Measurements from ENCODE around the gene BTBD2. TPM values are rescaled to one million over a fixed set of nuclear protein-coding genes. Genes with fewer than 3 reads are reported as not detected.
A peak's percentile ranks its signal among the peaks of the same experiment; 100 is the strongest.

BTBD2 gene
- total and polyA plus RNA-seq, 2 experiments from 2014 or later: 23.8 to 130 TPM

DNA sequence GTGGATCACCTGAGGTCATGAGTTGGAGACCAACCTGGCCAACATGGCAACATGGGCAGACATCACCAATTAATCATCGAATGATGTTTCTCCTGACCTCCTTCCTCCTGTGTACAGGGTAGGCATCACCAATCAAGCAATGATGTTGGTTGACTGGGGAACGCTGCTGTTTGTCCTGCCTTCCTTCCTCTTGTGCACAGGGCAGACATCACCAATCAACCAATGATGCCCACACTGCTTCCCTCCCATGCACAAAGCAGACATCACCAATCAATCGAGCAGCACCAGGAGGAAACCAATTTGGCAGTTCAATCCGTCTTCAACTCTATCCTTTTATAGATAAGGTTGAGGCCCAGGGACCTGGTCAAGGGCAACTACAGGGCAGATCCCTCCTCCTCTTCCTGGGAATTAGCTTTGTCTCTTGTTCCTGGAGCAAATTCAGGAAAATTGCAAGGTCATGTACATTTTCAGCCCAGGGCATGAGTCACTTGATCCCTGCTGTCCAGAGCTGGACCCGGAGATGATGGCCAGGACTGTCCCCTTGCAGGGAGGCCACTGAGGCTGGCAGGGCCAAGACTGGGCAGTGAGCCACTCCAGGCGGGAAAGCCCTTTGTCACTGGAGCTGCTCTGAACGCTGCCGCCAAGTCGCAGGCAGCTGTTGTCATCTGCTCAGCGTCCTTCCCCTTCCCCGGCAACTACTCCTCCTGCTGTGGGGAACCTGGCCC, 79.9 kb downstream of the BTBD2 start:
- peak; percentile 63 for DNase-seq (ENCODE audit: low spot score)
- Histone ChIP-seq H3F3A (replicated peaks; ENCODE audit: low read depth) (peaks cover 10% of the 10 kb centered on the region), H3K4me1 (ENCODE audit: insufficient read depth) (peaks cover 8% of the 10 kb centered on the region; the same call in 1 of the 2 replicates), H2AFZ (no peak overlapping the region), H3K79me2 (replicated peaks; ENCODE audit: insufficient read depth) (no peaks in the 10 kb centered on the region), H3K4me3 (no peak overlapping the region), H3K9me2 (ENCODE audit: insufficient read depth) (no peaks in the 10 kb centered on the region), H3K27me3 (ENCODE audit: insufficient read depth) (peaks cover 5% of the 10 kb centered on the region; the same call in 1 of the 2 replicates), H3K36me3 (ENCODE audit: insufficient read depth) (no peaks in the 10 kb centered on the region), H4K20me1 (replicated peaks; ENCODE audit: insufficient read depth) (no peaks in the 10 kb centered on the region; the same call in 1 of the 2 replicates), H3K4me2 (no peak overlapping the region), H3K27ac (ENCODE audit: low read depth) (no peak overlapping the region)
- TF ChIP-seq STAT1 (IDR thresholded peaks at IDR 0.05; ENCODE audit: unreplicated experiment): no peak
- no peak for TF ChIP-seq ZNF331 (CRISPR knock-in tag; IDR thresholded peaks at IDR 0.05; ENCODE audit: low read depth)
- no peak for TF ChIP-seq EZH2phosphoT487 (IDR thresholded peaks at IDR 0.05; ENCODE audit: unreplicated experiment)
- TF ChIP-seq, protein P1, sequence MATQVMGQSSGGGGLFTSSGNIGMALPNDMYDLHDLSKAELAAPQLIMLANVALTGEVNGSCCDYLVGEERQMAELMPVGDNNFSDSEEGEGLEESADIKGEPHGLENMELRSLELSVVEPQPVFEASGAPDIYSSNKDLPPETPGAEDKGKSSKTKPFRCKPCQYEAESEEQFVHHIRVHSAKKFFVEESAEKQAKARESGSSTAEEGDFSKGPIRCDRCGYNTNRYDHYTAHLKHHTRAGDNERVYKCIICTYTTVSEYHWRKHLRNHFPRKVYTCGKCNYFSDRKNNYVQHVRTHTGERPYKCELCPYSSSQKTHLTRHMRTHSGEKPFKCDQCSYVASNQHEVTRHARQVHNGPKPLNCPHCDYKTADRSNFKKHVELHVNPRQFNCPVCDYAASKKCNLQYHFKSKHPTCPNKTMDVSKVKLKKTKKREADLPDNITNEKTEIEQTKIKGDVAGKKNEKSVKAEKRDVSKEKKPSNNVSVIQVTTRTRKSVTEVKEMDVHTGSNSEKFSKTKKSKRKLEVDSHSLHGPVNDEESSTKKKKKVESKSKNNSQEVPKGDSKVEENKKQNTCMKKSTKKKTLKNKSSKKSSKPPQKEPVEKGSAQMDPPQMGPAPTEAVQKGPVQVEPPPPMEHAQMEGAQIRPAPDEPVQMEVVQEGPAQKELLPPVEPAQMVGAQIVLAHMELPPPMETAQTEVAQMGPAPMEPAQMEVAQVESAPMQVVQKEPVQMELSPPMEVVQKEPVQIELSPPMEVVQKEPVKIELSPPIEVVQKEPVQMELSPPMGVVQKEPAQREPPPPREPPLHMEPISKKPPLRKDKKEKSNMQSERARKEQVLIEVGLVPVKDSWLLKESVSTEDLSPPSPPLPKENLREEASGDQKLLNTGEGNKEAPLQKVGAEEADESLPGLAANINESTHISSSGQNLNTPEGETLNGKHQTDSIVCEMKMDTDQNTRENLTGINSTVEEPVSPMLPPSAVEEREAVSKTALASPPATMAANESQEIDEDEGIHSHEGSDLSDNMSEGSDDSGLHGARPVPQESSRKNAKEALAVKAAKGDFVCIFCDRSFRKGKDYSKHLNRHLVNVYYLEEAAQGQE (IDR thresholded peaks at IDR 0.05; ENCODE audit: unreplicated experiment): no peak
- TF ChIP-seq, protein P2, sequence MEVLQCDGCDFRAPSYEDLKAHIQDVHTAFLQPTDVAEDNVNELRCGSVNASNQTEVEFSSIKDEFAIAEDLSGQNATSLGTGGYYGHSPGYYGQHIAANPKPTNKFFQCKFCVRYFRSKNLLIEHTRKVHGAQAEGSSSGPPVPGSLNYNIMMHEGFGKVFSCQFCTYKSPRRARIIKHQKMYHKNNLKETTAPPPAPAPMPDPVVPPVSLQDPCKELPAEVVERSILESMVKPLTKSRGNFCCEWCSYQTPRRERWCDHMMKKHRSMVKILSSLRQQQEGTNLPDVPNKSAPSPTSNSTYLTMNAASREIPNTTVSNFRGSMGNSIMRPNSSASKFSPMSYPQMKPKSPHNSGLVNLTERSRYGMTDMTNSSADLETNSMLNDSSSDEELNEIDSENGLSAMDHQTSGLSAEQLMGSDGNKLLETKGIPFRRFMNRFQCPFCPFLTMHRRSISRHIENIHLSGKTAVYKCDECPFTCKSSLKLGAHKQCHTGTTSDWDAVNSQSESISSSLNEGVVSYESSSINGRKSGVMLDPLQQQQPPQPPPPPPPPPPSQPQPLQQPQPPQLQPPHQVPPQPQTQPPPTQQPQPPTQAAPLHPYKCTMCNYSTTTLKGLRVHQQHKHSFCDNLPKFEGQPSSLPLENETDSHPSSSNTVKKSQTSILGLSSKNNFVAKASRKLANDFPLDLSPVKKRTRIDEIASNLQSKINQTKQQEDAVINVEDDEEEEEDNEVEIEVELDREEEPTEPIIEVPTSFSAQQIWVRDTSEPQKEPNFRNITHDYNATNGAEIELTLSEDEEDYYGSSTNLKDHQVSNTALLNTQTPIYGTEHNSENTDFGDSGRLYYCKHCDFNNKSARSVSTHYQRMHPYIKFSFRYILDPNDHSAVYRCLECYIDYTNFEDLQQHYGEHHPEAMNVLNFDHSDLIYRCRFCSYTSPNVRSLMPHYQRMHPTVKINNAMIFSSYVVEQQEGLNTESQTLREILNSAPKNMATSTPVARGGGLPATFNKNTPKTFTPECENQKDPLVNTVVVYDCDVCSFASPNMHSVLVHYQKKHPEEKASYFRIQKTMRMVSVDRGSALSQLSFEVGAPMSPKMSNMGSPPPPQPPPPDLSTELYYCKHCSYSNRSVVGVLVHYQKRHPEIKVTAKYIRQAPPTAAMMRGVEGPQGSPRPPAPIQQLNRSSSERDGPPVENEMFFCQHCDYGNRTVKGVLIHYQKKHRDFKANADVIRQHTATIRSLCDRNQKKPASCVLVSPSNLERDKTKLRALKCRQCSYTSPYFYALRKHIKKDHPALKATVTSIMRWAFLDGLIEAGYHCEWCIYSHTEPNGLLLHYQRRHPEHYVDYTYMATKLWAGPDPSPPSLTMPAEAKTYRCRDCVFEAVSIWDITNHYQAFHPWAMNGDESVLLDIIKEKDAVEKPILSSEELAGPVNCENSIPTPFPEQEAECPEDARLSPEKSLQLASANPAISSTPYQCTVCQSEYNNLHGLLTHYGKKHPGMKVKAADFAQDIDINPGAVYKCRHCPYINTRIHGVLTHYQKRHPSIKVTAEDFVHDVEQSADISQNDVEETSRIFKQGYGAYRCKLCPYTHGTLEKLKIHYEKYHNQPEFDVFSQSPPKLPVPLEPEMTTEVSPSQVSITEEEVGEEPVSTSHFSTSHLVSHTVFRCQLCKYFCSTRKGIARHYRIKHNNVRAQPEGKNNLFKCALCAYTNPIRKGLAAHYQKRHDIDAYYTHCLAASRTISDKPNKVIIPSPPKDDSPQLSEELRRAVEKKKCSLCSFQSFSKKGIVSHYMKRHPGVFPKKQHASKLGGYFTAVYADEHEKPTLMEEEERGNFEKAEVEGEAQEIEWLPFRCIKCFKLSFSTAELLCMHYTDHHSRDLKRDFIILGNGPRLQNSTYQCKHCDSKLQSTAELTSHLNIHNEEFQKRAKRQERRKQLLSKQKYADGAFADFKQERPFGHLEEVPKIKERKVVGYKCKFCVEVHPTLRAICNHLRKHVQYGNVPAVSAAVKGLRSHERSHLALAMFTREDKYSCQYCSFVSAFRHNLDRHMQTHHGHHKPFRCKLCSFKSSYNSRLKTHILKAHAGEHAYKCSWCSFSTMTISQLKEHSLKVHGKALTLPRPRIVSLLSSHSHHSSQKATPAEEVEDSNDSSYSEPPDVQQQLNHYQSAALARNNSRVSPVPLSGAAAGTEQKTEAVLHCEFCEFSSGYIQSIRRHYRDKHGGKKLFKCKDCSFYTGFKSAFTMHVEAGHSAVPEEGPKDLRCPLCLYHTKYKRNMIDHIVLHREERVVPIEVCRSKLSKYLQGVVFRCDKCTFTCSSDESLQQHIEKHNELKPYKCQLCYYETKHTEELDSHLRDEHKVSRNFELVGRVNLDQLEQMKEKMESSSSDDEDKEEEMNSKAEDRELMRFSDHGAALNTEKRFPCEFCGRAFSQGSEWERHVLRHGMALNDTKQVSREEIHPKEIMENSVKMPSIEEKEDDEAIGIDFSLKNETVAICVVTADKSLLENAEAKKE (CRISPR knock-in tag; IDR thresholded peaks at IDR 0.05): no peak
- no peak for TF ChIP-seq NANOG (IDR thresholded peaks at IDR 0.05; ENCODE audit: borderline replicate concordance)
- no peak for TF ChIP-seq CREB1 (CRISPR knock-in tag; IDR thresholded peaks at IDR 0.05; ENCODE audit: low read depth)
- no peak for TF ChIP-seq POLR2AphosphoS5 (IDR thresholded peaks at IDR 0.05; ENCODE audit: low read depth)
- no peak for TF ChIP-seq ZNF114 (CRISPR knock-in tag; IDR thresholded peaks at IDR 0.05)
- TF ChIP-seq, protein P3, sequence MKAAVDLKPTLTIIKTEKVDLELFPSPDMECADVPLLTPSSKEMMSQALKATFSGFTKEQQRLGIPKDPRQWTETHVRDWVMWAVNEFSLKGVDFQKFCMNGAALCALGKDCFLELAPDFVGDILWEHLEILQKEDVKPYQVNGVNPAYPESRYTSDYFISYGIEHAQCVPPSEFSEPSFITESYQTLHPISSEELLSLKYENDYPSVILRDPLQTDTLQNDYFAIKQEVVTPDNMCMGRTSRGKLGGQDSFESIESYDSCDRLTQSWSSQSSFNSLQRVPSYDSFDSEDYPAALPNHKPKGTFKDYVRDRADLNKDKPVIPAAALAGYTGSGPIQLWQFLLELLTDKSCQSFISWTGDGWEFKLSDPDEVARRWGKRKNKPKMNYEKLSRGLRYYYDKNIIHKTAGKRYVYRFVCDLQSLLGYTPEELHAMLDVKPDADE (IDR thresholded peaks at IDR 0.05): no peak
- peaks cover 6% of the 10 kb centered on the region for H3K4me1 Mint-ChIP-seq
- peaks cover 19% of the 10 kb centered on the region for H3K9me3 Mint-ChIP-seq
- H3K36me3 Mint-ChIP-seq (ENCODE audit: low read depth): peaks cover 7% of the 10 kb centered on the region; the same call in 2 of the 3 replicates
- H3K4me3 Mint-ChIP-seq: no peak overlapping the region; the same call in 2 of the 3 replicates
- no peak overlapping the region for H3K27ac Mint-ChIP-seq
- ATAC-seq: peak; percentile 21; the same call in 2 of the 3 replicates
- peaks cover 25% of the 10 kb centered on the region for H3K27me3 Mint-ChIP-seq (ENCODE audit: insufficient read depth, low read depth, poor library complexity)
